Testis (tissue), 2 donors: Measurements from ENCODE around the gene DLG1.

Experiments
- CTCF ChIP-seq, 3 experiments: fragments of 450-650 bp in 2 of 3; fragments of 200-600 bp in 1 of 3; sonication (generic) in 1 of 3; IDR thresholded peaks; one replicate each; pipeline ENCODE4 v1.5.1; 2016 to 2019; ENCODE audit warnings: antibody characterized with exemption in 3 of 3, mild to moderate bottlenecking in 2 of 3, moderate library complexity in 1 of 3
- POLR2A ChIP-seq: fragments of 450-650 bp; IDR thresholded peaks from one replicate; pipeline ENCODE4 v1.6.1; 2017; ENCODE audit warnings: antibody characterized with exemption, mild to moderate bottlenecking, moderate library complexity

- TF ChIP-seq CTCF (IDR thresholded peaks at IDR 0.05): no peak
- TF ChIP-seq POLR2A: no peak
Observed at GRCh38 chr3:197068077-197068476, 230.3 kb downstream of the DLG1 start.
